GM13976 (cell line): ENCODE data around the gene HSPH1.

Experiments used
- DNase-seq: peaks from one replicate; pipeline ENCODE4 v3.0.0; 2012; ENCODE audit warnings: low spot score
- in situ Hi-C: fragments of 300-500 bp; cut with MboI; formaldehyde crosslinking; loops from one replicate; pipeline ENCODE4 v1.12.0; 2022; ENCODE audit warnings: low sequenced_read_pairs, mixed read lengths, inconsistent platforms; ENCODE audit not compliant: unreplicated experiment
- TF ChIP-seq, protein P1 (sequence below): IDR thresholded peaks from 2 replicates; pipeline ENCODE4 v1.5.1; 2012; ENCODE audit warnings: borderline replicate concordance, mild to moderate bottlenecking; ENCODE audit not compliant: insufficient read depth; ENCODE audit errors: extremely low read depth, missing control alignments, control extremely low read depth

Gene HSPH1

DNA sequence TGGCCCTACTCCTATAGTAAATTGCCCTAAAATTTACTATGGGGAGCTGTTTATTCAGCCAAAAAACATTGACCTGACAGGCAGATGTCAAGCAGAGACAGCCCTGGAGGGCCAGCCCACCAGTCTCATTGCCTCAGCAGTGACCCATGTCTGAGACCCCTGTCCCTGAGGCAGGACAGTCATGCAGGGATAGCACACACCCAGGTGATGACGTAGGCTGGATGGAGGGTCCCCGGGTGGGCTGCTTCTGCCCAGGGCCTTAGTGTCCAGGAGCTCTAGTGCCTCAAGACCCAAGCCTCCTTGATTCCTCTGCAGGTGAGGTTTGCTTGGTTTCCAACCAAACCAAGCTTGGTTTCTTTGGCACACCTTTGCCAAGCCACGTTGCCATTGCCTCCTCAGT lies 72.1 kb downstream of the HSPH1 start:
- in situ Hi-C loops: no loop called here
- TF ChIP-seq, protein P1, sequence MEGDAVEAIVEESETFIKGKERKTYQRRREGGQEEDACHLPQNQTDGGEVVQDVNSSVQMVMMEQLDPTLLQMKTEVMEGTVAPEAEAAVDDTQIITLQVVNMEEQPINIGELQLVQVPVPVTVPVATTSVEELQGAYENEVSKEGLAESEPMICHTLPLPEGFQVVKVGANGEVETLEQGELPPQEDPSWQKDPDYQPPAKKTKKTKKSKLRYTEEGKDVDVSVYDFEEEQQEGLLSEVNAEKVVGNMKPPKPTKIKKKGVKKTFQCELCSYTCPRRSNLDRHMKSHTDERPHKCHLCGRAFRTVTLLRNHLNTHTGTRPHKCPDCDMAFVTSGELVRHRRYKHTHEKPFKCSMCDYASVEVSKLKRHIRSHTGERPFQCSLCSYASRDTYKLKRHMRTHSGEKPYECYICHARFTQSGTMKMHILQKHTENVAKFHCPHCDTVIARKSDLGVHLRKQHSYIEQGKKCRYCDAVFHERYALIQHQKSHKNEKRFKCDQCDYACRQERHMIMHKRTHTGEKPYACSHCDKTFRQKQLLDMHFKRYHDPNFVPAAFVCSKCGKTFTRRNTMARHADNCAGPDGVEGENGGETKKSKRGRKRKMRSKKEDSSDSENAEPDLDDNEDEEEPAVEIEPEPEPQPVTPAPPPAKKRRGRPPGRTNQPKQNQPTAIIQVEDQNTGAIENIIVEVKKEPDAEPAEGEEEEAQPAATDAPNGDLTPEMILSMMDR: no peak
- DNase-seq: no peak

DNA sequence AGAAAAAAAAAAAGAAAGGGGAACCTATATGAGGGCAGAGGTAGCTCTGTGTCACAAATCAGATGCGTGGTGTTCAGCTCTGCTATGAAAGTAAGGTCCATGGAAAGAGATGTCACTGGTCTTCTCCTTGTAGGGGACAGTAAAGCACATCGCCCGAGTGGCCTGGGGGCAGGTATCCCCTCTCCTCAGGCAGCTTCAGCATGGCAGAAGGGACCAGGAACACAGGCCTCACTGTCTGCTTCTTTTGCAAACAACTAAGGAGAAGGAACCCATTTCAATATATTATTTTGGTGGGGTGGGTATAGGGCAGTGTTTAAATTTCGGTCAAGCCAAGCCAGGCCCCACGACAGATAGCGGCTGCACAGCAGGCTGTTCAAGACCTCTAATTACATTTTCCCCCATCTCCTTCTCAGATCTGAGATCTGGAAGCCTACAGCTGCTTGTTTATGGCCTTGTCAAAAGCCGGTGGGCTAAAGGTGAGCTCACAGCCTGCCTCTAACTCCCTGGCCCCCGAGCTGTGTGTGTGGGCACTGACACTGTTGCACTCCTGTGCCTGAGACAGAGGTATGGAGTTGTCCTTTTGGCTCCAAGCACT lies 72.8 kb downstream of the HSPH1 start:
- no peak for DNase-seq
- in situ Hi-C loops: no loop called here
- TF ChIP-seq, protein P1: no peak
